ENCODE data around the gene CALB2. TPM values are rescaled to one million over a fixed set of nuclear protein-coding genes. Genes with fewer than 3 reads are reported as not detected.
"Not testable (repeated sequence)": the region's sequence is repeated elsewhere in the genome, so short reads cannot be mapped to it uniquely, and the experiment has no call there.

The CALB2 gene
- total RNA-seq, 1 donor from 2014 or later, result 0.30 TPM

DNA sequence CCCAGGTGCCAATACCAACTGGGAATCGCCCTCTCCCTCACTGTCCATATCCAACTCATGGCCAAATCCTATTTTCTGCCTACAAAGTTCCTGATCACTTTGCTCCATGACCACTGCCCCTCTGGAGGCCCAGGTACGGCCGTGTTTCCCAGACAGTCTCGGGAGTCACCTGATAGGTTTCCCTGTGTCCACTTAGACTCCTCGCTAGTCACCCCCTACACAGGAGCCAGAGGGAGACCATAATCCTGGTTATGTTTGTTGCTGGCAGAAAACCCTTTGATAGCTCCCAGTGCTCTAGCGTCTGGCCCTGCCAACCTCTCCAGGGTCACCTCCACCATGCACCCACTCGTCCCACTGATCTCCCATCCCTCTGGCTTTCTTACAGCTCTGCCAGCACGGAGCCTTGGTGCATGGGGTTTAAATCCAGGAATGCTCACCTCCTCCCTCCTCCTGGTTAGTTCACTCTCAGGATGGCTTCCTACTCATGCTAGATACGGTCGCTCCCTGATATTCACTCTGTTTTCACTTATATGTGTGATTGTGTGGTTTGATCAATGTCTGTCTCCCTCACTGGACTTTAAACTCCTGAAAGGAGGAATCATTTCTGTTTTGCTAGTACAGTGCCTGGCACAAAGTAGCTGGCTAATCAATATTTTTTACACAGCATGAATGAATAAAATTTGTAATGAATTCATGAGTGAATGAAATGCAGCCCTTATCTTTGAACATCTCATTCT, 7.5 kb upstream of the CALB2 start:
- intact Hi-C loops (cut with DNase I), result no loop called here
- ATAC-seq (ENCODE audit: poor library complexity) (no peak), DNase-seq (no peak)

- intact Hi-C loops (cut with DNase I), result no loop called here
- no peak for DNase-seq
- ATAC-seq (ENCODE audit: poor library complexity), result no peak
Measured at GRCh38 chr16:71351558-71351901, 7.0 kb upstream of the CALB2 start.

- intact Hi-C loops (cut with DNase I), result no loop called here
- ATAC-seq (ENCODE audit: poor library complexity) (no peak), DNase-seq (no peak)
Measured at GRCh38 chr16:71352466-71352865, 6.1 kb upstream of the CALB2 start.

DNA sequence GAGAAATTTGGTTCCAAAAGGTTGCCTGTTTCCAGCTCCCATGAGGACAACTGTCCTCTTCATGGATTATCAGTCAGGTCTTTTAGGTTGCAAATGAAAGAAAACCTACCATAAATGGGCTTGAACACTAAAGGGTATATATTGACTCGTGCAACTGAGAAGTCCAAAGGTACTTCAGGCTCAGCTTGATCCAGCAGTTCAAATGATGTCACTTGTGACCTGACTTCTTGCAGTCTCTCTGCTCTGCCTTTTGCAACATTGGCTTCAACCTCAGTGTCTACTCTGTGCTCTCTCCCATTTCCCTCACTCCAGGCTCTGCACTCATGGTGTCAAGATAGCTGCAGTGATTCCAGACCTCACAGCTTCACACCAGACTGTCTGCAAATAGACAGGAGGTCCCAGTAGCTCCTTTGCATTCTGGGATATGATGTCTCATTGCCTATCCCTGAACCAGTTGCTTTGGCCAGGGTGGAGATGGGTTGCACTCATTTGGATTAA, 5.5 kb upstream of the CALB2 start:
- DNase-seq (no peak), ATAC-seq (ENCODE audit: poor library complexity) (no peak)
- intact Hi-C loops (cut with DNase I), result no loop called here

GRCh38 chr16:71353736-71354135, 4.8 kb upstream of the CALB2 start:
- intact Hi-C loops (cut with DNase I), result no loop called here
- ATAC-seq (ENCODE audit: poor library complexity), result no peak
- no peak for DNase-seq

DNA sequence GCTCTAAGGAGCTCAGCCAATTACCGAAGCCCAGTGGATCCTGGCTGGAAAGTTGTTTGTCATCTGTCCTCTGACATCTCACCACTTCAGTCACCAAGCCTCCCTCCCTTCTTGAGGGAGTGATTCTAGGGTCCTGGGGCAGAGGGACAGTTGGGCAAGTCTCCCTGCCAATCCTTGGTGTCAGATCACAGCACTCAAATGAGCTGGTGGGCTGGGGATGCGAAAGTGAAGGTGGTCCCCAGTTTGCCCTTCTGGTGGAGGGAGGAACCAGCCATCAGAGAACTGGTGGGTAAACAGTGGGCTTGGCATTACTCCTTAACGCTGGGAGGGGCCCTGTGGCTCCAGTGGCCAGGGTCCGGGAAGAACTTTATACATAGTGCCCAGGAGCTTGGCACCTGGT, 4.4 kb upstream of the CALB2 start:
- intact Hi-C loops (cut with DNase I), result no loop called here
- ATAC-seq (ENCODE audit: poor library complexity), result no peak
- no peak for DNase-seq

GRCh38 chr16:71356051-71356740, 2.3 kb upstream of the CALB2 start:
- intact Hi-C loops (cut with DNase I), result no loop called here
- no peak for DNase-seq
- ATAC-seq (ENCODE audit: poor library complexity), result no peak

GRCh38 chr16:71356936-71357335, 1.6 kb upstream of the CALB2 start:
- intact Hi-C loops (cut with DNase I); ATAC-seq (ENCODE audit: poor library complexity); DNase-seq: not testable (repeated sequence)

GRCh38 chr16:71357681-71358080, 842 bp upstream of the CALB2 start:
- ATAC-seq (ENCODE audit: poor library complexity), result no peak
- no peak for DNase-seq
- intact Hi-C loops (cut with DNase I), result no loop called here

DNA sequence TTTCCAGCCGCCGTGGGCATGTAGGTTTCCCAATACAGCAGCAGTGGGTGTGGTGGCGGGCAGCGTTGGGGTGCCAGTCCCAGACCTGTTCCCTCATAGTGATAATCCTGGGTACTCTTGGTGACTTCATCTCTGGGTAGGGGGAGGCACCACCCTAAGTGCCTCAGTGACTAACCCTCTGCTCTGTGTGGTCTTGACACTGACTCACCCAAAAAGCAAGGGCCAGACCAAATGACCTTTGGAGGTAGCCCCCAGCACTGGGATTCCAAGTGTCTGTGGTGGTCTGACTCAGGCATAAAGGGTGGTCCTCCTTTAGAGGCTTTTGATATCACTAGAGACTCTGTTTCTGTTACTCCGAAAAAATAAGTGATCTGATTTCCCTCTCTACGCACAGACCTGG, 908 bp downstream of the CALB2 start:
- ATAC-seq (ENCODE audit: poor library complexity), result no peak
- intact Hi-C loops (cut with DNase I), result no loop called here

DNA sequence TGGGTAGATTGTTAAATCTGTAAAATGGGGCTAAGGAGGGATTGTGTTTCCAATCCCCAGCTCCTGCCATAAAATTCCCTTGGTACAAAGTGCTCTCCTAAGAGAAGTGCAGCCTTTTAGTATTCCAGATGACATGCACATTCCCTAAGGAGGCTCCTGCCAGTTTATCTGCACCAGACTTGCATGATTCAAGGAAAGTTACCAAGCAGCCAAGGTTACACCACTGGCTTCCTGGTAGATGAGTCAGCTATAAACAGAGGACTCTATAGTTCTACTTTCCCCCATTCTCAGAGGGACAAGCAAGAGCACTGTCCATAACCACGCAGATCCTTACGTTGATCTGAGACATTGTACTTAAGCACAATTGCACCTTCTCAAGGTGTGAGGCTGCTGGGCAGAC, 1.9 kb downstream of the CALB2 start:
- intact Hi-C loops (cut with DNase I), result no loop called here
- DNase-seq, result no peak
- ATAC-seq (ENCODE audit: poor library complexity), result no peak

More for the DNA sequence above, 908 bp downstream of the CALB2 start:
- no peak for DNase-seq

DNA sequence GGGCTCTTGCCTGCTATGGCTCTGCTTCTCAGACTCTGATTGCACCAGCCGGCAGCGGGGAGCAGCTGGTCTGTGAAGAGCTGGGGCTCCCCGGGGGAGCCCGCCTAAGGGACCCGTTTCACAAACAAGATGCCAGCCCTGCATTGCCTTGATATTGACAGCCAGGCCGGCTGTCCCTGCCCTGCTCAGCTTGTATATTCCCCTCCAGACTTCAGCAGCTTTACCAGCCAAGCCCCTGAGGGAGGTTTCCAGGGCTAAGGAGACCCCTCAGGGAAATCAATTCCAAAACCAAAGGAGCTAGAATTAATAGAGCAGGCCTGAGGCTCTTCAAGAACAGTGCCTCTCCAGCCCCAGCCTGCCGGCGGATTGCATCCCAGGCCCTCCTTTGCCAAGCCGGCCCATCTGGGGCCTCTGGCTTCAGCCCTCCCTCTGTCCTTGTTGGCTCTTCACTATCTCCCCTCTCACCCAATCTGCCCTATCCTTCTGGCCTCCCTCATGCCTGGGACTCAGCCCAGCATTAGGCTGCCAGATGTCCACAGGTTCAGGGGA, 5.7 kb downstream of the CALB2 start:
- ATAC-seq (ENCODE audit: poor library complexity) (peak; percentile 74), DNase-seq (no peak)
- intact Hi-C loops (cut with DNase I), result no loop called here

DNA sequence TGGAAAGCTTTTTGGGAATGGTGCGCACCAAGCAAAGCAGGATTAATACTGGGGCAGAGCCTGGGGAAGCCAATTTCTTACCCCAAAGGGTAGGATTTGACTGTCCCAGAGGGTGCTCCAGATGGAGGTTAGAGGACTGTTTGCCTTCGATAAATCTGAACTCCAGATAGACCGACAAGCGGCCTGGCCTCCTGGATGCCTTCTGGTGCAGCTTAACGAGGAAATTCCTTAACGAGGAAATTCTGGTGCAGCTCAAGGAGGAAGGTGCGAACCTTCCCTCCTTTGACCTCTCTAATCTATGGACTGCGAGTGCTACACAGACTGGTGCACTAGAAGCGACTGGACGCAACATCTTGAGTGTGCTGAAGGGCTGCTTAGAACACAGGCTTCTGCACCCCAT, 6.5 kb downstream of the CALB2 start:
- intact Hi-C loops (cut with DNase I), result no loop called here
- ATAC-seq (ENCODE audit: poor library complexity), result no peak

GRCh38 chr16:71367241-71367976, 8.9 kb downstream of the CALB2 start:
- intact Hi-C loops (cut with DNase I), result no loop called here
- DNase-seq, result no peak
- ATAC-seq (ENCODE audit: poor library complexity), result no peak

More for the DNA sequence above, 6.5 kb downstream of the CALB2 start:
- DNase-seq, result no peak

DNA sequence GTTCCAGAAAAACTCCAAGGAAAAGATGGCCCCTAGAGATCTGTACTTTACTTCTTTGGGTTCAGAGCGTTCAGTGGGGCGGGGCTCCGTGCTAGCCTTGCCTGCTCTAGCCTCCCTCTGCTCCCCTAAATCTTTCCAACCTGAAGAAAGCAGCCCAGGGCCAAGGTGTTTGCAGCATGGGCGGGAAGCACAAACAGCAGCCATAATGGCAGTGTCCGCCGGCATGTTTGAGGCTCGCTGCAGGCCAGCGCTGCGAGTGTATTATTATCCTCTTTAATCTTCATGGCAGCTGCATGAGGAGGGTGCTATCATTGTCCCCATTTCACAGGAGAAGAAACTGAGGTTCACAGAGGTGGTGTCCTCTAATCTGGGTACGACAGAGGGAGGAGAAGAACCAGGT, 10.4 kb downstream of the CALB2 start:
- intact Hi-C loops (cut with DNase I), result no loop called here
- no peak for DNase-seq

DNA sequence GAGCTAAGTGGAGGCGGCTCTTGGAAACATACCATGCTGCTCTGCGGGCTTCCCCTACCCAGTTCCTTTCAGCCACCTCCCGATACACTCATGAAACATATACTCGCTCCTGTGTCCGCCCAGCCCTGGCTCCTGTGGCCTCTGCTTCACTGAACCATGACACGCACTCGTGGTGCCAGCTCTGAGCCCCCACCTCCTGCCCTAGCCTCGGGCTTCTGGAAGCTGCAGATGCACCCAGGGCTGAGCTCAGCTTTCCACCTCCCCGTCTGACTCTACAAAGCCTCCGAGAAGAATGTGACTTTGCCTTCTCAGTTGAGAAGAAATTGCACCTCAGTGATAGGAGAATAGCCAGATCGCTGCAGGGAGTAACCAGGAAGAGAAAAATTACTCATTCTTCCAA, 11.0 kb downstream of the CALB2 start:
- DNase-seq (no peak), ATAC-seq (ENCODE audit: poor library complexity) (no peak)
- intact Hi-C loops (cut with DNase I), result no loop called here

More for the DNA sequence above, 10.4 kb downstream of the CALB2 start:
- no peak for ATAC-seq (ENCODE audit: poor library complexity)

GRCh38 chr16:71371237-71371636, 12.7 kb downstream of the CALB2 start:
- ATAC-seq (ENCODE audit: poor library complexity), result no peak

DNA sequence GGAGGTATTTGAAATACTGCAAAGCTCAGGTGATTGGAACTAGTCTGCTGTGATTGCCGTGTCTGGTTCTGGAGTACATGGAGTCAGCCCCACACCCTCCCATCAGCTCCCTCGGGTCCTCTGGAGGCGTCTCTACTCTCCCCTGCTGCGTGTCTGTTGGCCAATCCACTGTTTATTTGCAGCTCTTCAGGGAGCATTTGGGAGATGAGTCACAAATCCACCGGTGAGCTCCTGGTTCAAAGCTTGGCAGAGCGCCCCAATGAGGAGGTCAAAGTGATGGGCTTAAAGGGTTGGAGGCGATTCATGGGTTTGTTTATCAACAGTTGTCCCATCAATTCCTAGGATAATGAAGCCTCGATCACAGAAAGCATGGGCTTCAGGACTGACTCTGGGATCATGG, 14.6 kb downstream of the CALB2 start:
- ATAC-seq (ENCODE audit: poor library complexity) (no peak), DNase-seq (no peak)
- intact Hi-C loops (cut with DNase I), result no loop called here

More at GRCh38 chr16:71371237-71371636, 12.7 kb downstream of the CALB2 start:
- intact Hi-C loops (cut with DNase I), result no loop called here
- no peak for DNase-seq

GRCh38 chr16:71376465-71377157, 18.1 kb downstream of the CALB2 start:
- no peak for ATAC-seq (ENCODE audit: poor library complexity)
- intact Hi-C loops (cut with DNase I), result no loop called here
- DNase-seq, result no peak
